Thymus (tissue), 11 donors: ENCODE data around the gene RAB1B. TPM values are rescaled to one million over a fixed set of nuclear protein-coding genes. Genes with fewer than 3 reads are reported as not detected.

Source experiments
- DNase-seq, 9 donors: peaks; one replicate each; pipeline ENCODE4 v3.0.0-alpha.2; 2013; ENCODE audit warnings: low spot score in 9 of 9, low read depth in 6 of 9, missing footprints in 1 of 9
- H3K27ac ChIP-seq, 2 donors: one replicate each; pipeline ENCODE4 v1.5.1; 2013; ENCODE audit warnings: control low read depth in 1 of 2, low read depth in 1 of 2, low read length in 1 of 2, mild to moderate bottlenecking in 1 of 2, moderate library complexity in 1 of 2
- H3K27me3 ChIP-seq, 2 donors: one replicate each; pipeline ENCODE4 v1.5.1; 2013; ENCODE audit warnings: low read length in 1 of 2; ENCODE audit not compliant: control insufficient read depth in 2 of 2, insufficient read depth in 1 of 2
- H3K36me3 ChIP-seq, 2 donors: one replicate each; pipeline ENCODE4 v1.5.1; 2013; ENCODE audit warnings: low read length in 1 of 2, mild to moderate bottlenecking in 1 of 2, moderate library complexity in 1 of 2; ENCODE audit not compliant: control insufficient read depth in 2 of 2, insufficient read depth in 2 of 2
- H3K4me1 ChIP-seq, 2 donors: one replicate each; pipeline ENCODE4 v1.5.1; 2013; ENCODE audit warnings: low read length in 2 of 2; ENCODE audit not compliant: control insufficient read depth in 2 of 2, insufficient read depth in 2 of 2
- H3K4me3 ChIP-seq, 2 donors: one replicate each; pipeline ENCODE4 v1.5.1; 2013; ENCODE audit warnings: low read length in 2 of 2, control low read depth in 1 of 2, mild to moderate bottlenecking in 1 of 2
- H3K9me3 ChIP-seq, 2 donors: one replicate each; pipeline ENCODE4 v1.5.1; 2013; ENCODE audit warnings: low read length in 1 of 2, mild to moderate bottlenecking in 1 of 2; ENCODE audit not compliant: control insufficient read depth in 2 of 2, insufficient read depth in 1 of 2
- WGBS: extraction: QIAGEN DNeasy Blood & Tissue Kit; methylation state at CpG from one replicate; pipeline ENCODE4 v1.1.7; 2013; 5-methylcytosine and 5-hydroxymethylcytosine counted together
- polyA plus RNA-seq: library from polyadenylated mRNA; stranded (reverse); fragments of 200-250 nt; gene quantifications from one replicate; pipeline ENCODE4 v1.2.3, GENCODE V29; 2013
- total RNA-seq: library from RNA; stranded (reverse); fragments of 120-200 nt; gene quantifications from one replicate; pipeline ENCODE4 v1.2.4, GENCODE V29; 2013
- donor health status: healthy.

RAB1B gene
- total and polyA plus RNA-seq, 2 donors: 80.8 to 105 TPM

DNA sequence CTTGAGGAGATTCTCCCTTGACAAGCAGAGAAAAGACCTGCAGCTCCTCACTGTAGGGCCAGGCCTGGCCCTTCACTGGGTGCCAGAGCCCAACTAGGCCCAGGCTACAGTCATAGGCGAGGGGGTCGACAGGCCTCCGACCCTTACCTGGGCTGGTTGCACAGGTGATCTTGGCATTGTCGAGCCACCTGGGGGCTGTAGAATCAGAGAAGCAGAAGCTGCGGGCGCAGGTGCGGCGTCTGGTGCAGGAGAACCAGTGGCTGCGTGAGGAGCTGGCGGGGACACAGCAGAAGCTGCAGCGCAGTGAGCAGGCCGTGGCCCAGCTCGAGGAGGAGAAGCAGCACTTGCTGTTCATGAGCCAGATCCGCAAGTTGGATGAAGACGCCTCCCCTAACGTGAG lies 6.9 kb upstream of the RAB1B start:
- WGBS: 98% methylated on average over 16 of the region's 16 CpGs
- no peak for DNase-seq
- H3K36me3 ChIP-seq: peaks cover 74 to 78% of the 10 kb centered on the region in 2 donors
- H3K27ac ChIP-seq: no peak overlapping the region
- H3K27me3 ChIP-seq: no peaks in the 10 kb centered on the region
- no peaks in the 10 kb centered on the region for H3K9me3 ChIP-seq
- H3K4me3 ChIP-seq: no peak overlapping the region
- peaks cover 9 to 28% of the 10 kb centered on the region in 2 donors for H3K4me1 ChIP-seq

DNA sequence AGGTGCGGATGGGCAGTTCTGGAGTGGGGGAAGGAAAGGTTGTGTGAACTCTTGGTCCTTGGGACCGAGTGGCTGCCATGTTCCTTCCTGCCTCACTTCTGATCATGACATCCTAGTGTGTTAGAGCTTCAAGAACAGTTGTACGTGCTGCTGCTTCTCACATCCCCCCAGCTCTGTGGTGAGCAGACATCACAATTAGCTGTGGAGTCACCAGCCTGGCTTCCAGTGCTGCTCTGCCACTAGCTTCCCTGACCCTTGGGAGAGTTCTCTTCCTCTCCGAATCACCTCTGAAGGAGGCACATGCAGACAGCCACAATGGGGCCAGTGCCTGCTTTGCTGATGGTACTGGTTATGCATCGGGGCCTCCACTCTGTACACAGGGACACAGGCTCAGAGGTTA lies 6.2 kb upstream of the RAB1B start:
- Histone ChIP-seq H3K36me3 (peaks cover 79 to 84% of the 10 kb centered on the region in 2 donors), H3K9me3 (no peaks in the 10 kb centered on the region)

DNA sequence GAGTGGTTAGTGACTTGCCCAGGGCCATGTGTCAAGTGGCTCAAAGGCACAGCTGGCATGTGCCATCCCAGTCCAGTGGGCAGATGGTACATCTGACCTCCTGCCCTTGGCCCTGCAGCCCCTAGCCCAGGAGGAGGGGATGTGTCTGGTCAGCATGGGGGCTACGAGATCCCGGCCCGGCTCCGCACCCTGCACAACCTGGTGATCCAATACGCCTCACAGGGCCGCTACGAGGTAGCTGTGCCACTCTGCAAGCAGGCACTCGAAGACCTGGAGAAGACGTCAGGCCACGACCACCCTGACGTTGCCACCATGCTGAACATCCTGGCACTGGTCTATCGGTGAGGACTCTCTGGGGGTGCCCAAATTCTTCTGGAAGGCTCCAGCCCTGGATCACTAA lies 5.7 kb upstream of the RAB1B start:
- H3K27ac ChIP-seq: no peak overlapping the region
- no peaks in the 10 kb centered on the region for H3K27me3 ChIP-seq
- no peaks in the 10 kb centered on the region for H3K9me3 ChIP-seq
- DNase-seq: no peak
- 98% methylated on average over 12 of the region's 12 CpGs for WGBS
- H3K36me3 ChIP-seq: peaks cover 79 to 84% of the 10 kb centered on the region in 2 donors
- no peak overlapping the region for H3K4me3 ChIP-seq
- H3K4me1 ChIP-seq: peaks cover 13 to 30% of the 10 kb centered on the region in 2 donors

More for the DNA sequence above, 6.2 kb upstream of the RAB1B start:
- DNase-seq: no peak
- Histone ChIP-seq H3K4me3 (no peak overlapping the region), H3K27me3 (no peaks in the 10 kb centered on the region), H3K27ac (no peak overlapping the region), H3K4me1 (peaks cover 11 to 28% of the 10 kb centered on the region in 2 donors)
- WGBS: over 99% methylated on average over 5 of the region's 5 CpGs

DNA sequence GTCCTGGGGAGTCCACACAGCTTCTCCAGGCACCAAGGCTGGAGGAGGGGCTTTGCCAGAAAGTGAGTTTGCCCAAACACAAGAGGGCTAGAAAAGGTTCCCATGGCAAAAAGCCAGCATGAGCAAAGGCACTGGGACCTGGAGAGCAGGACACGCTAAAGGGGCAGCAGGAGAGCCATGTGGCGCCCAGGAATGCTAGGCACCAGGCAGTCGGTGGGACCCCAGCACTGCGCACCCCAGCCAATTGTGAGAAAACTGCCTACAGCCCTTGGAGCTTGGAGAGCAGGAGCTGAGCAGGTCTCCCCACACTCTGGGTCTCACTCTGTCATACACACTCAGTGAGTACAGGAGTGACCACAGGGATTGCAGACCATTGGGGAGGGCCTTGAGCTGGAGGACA lies 5.2 kb upstream of the RAB1B start:
- H3K4me1 ChIP-seq: peaks cover 13 to 36% of the 10 kb centered on the region in 2 donors
- no peaks in the 10 kb centered on the region for H3K9me3 ChIP-seq
- no peaks in the 10 kb centered on the region for H3K27me3 ChIP-seq
- no peak overlapping the region for H3K4me3 ChIP-seq
- H3K36me3 ChIP-seq: peaks cover 79 to 84% of the 10 kb centered on the region in 2 donors
- 97% methylated on average over 4 of the region's 4 CpGs for WGBS
- no peak overlapping the region for H3K27ac ChIP-seq
- DNase-seq: no peak

DNA sequence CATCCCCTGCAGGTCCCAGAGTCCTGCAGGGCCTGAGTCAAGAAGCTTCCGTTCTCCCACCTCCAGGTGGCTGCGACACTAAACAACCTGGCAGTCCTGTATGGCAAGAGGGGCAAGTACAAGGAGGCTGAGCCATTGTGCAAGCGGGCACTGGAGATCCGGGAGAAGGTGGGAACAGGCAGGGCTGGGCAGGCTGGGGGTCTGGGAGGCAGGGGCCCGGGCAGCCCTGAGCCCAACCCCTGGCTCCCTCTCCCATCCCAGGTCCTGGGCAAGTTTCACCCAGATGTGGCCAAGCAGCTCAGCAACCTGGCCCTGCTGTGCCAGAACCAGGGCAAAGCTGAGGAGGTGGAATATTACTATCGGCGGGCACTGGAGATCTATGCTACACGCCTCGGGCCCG lies 4.7 kb upstream of the RAB1B start:
- WGBS: 98% methylated on average over 10 of the region's 10 CpGs
- Histone ChIP-seq H3K27ac (no peak overlapping the region), H3K4me3 (no peak overlapping the region), H3K27me3 (no peaks in the 10 kb centered on the region), H3K36me3 (peaks cover 79 to 81% of the 10 kb centered on the region in 2 donors), H3K4me1 (peaks cover 11 to 31% of the 10 kb centered on the region in 2 donors), H3K9me3 (peaks cover 0 to 1% of the 10 kb centered on the region in 2 donors)
- DNase-seq: no peak

DNA sequence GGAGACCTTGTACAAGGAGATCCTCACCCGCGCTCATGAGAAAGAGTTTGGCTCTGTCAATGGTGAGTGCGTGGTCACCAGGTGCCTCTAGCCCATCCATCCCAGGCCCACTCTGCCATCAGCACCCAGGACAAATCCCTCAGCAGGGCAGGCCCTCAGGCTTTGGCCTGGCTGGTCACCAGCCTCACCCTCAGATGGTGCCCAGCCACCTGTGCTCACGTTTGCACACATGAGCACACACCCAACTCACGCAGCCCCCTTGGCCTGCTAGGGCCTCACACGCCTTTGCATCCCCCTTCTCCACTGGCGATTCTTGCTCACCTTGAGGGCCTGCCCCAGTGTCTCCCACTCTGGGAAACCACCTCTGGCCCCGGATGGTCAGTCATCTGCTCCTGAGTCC lies 4.1 kb upstream of the RAB1B start:
- Histone ChIP-seq H3K27ac (no peak overlapping the region), H3K4me3 (no peak overlapping the region), H3K4me1 (peaks cover 7 to 30% of the 10 kb centered on the region in 2 donors), H3K36me3 (peaks cover 75 to 77% of the 10 kb centered on the region in 2 donors), H3K27me3 (no peaks in the 10 kb centered on the region), H3K9me3 (peaks cover 0 to 4% of the 10 kb centered on the region in 2 donors)
- whole genome bisulfite sequencing: 98% methylated on average over 8 of the region's 8 CpGs
- no peak for DNase-seq

DNA sequence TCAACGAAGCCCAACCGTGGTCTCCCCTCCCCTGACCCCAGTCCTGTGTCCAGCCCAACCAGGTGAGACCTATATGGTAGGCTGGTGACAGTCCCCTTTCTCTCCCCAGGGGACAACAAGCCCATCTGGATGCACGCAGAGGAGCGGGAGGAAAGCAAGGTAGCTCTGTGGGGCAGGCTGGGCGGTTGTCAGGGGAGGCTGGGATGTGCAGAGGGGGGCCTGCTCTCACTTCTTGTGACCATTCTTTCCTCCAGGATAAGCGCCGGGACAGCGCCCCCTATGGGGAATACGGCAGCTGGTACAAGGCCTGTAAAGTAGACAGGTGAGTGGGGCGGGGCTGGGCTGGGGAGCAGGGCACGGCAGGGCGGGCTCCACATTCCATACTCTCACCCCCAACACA lies 3.5 kb upstream of the RAB1B start:
- H3K27me3 ChIP-seq: no peaks in the 10 kb centered on the region
- 89% methylated on average over 12 of the region's 12 CpGs for WGBS
- peaks cover 71 to 74% of the 10 kb centered on the region in 2 donors for H3K36me3 ChIP-seq
- peaks cover 10 to 30% of the 10 kb centered on the region in 2 donors for H3K4me1 ChIP-seq
- peaks cover 0 to 4% of the 10 kb centered on the region in 2 donors for H3K9me3 ChIP-seq
- H3K4me3 ChIP-seq: no peak overlapping the region
- H3K27ac ChIP-seq: no peak overlapping the region
- DNase-seq: no peak

DNA sequence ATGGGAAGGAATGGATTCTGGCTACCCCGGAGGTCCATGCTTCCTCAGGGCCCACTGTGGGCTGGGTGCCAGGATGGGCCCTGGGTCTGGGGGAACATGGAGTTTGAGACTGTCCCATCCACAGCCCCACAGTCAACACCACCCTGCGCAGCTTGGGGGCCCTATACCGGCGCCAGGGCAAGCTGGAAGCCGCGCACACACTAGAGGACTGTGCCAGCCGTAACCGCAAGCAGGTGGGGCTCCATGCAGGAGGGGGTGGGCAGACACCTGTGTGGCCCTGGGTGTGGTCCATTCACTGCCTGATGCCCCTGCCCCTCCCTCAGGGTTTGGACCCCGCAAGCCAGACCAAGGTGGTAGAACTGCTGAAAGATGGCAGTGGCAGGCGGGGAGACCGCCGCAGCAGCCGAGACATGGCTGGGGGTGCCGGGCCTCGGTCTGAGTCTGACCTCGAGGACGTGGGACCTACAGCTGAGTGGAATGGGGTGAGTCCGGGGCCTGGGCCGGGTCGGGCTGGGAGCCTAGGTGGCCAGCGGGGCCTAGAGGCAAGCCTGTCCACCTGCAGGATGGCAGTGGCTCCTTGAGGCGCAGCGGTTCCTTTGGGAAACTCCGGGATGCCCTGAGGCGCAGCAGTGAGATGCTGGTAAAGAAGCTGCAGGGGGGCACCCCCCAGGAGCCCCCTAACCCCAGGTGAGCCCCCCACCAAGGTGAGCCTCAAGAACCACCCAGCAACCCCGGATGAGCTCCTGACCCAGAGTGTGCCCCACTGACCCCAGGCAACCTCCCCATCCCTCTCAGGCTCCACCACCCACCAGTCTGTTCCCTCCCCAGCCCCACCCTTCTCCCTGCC lies 2.7 kb upstream of the RAB1B start:
- H3K27ac ChIP-seq: no peak overlapping the region
- peaks cover 0 to 4% of the 10 kb centered on the region in 2 donors for H3K9me3 ChIP-seq
- WGBS: 98% methylated on average over 26 of the region's 26 CpGs
- peaks cover 14 to 35% of the 10 kb centered on the region in 2 donors for H3K4me1 ChIP-seq
- no peak overlapping the region for H3K4me3 ChIP-seq
- H3K27me3 ChIP-seq: no peaks in the 10 kb centered on the region
- DNase-seq: no peak
- peaks cover 64 to 74% of the 10 kb centered on the region in 2 donors for H3K36me3 ChIP-seq

DNA sequence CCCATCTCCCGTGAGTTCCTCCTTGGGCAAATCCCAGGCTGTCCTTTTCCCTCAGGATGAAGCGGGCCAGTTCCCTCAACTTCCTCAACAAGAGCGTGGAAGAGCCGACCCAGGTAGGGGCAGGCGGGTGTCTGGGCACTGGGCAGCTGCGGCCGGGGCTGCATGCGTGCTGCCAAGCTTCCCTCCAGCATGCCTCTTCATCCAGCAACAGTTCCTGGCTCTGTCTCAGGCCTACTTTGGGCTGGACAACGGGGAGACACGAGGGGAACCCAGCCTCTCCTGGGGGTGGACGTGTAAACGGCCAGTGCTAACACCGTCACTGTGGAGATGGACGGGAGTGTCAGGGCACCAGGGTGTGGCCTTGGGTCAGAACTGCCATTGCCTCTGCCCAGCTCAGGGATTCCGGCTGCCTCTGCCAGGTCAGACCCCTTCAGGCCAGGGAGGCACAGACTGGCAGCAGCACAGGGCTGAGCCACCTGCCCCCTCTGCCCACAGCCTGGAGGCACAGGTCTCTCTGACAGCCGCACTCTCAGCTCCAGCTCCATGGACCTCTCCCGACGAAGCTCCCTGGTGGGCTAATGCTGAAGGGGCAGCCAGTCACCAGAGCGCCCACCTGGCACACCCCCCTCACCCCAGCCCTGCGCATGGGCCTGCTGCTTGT lies 1.9 kb upstream of the RAB1B start:
- 97% methylated on average over 20 of the region's 20 CpGs for WGBS
- Histone ChIP-seq H3K27me3 (no peaks in the 10 kb centered on the region), H3K9me3 (peaks cover 0 to 4% of the 10 kb centered on the region in 2 donors), H3K4me1 (peaks cover 14 to 38% of the 10 kb centered on the region in 2 donors), H3K36me3 (peaks cover 56 to 70% of the 10 kb centered on the region in 2 donors), H3K27ac (no peak overlapping the region), H3K4me3 (no peak overlapping the region)
- no peak for DNase-seq
